WTC11 (cell line): ENCODE results near the gene WRAP53. TPM values are rescaled to one million over a fixed set of nuclear protein-coding genes. Genes with fewer than 3 reads are reported as not detected.
A peak's percentile ranks its signal among the peaks of the same experiment; 100 is the strongest.

ENCODE experiments used
- ATAC-seq: fragments of 200-7000 bp; cut with Tn5 transposase; 2 replicates; pipeline ENCODE4 v1.10.0; 2021; ENCODE audit warnings: mild to moderate bottlenecking, moderate library complexity
- CTCF ChIA-PET: fragments of 300-600 bp; sonication (Branson Sonifier 250); formaldehyde crosslinking; loops from one replicate; lab custom pipeline; 2021; ENCODE audit warnings: antibody characterized with exemption; lab: Charles Lee
- POLR2A ChIA-PET: fragments of 350-600 bp; sonication (Branson Sonifier 250); formaldehyde crosslinking; loops from one replicate; lab custom pipeline; 2021; ENCODE audit warnings: antibody characterized with exemption; lab: Charles Lee
- DNase-seq: peaks from one replicate; pipeline ENCODE4 v3.0.0; 2021; ENCODE audit warnings: low spot score
- H3K27ac Mint-ChIP-seq: 2 replicates; pipeline ENCODE4 v1.8.0; 2021; ENCODE audit warnings: mixed read lengths
- H3K27me3 Mint-ChIP-seq: 2 replicates; pipeline ENCODE4 v1.8.0; 2021; ENCODE audit warnings: low read depth, mild to moderate bottlenecking, moderate library complexity, mixed read lengths
- H3K36me3 Mint-ChIP-seq: 2 replicates; pipeline ENCODE4 v1.8.0; 2021; ENCODE audit warnings: mixed read lengths
- H3K4me1 Mint-ChIP-seq: 2 replicates; pipeline ENCODE4 v1.8.0; 2022; ENCODE audit warnings: mixed read lengths
- H3K4me3 Mint-ChIP-seq: 2 replicates; pipeline ENCODE4 v1.8.0; 2021; ENCODE audit warnings: mild to moderate bottlenecking, moderate library complexity, mixed read lengths
- H3K9me3 Mint-ChIP-seq: 2 replicates; pipeline ENCODE4 v1.8.0; 2021; ENCODE audit warnings: mixed read lengths
- CBFB ChIP-seq: sonication (generic); formaldehyde crosslinking; IDR thresholded peaks from 2 replicates; pipeline ENCODE4 v1.8.1; 2022; ENCODE audit warnings: mild to moderate bottlenecking, low read depth, missing genetic modification reagents
- FOXK1 ChIP-seq: sonication (generic); formaldehyde crosslinking; IDR thresholded peaks from 2 replicates; pipeline ENCODE4 v1.8.0; 2022; ENCODE audit warnings: mild to moderate bottlenecking, moderate library complexity, missing genetic modification reagents
- GABPB1 ChIP-seq: sonication (generic); formaldehyde crosslinking; IDR thresholded peaks from 2 replicates; pipeline ENCODE4 v1.8.1; 2023; ENCODE audit warnings: mild to moderate bottlenecking, missing genetic modification reagents
- IRF1 ChIP-seq: sonication (generic); formaldehyde crosslinking; IDR thresholded peaks from 2 replicates; pipeline ENCODE4 v1.8.0; 2023; ENCODE audit warnings: missing genetic modification reagents
- JUN ChIP-seq: sonication (generic); formaldehyde crosslinking; IDR thresholded peaks from 2 replicates; pipeline ENCODE4 v1.8.0; 2023; ENCODE audit warnings: mild to moderate bottlenecking, missing genetic modification reagents
- MAX ChIP-seq: sonication (generic); formaldehyde crosslinking; IDR thresholded peaks from 2 replicates; pipeline ENCODE4 v1.8.0; 2022; ENCODE audit warnings: mild to moderate bottlenecking, missing genetic modification reagents
- MYBL2 ChIP-seq: sonication (generic); formaldehyde crosslinking; IDR thresholded peaks from 2 replicates; pipeline ENCODE4 v1.8.1; 2023; ENCODE audit warnings: mild to moderate bottlenecking, moderate library complexity, missing genetic modification reagents
- NFYB ChIP-seq: sonication (generic); formaldehyde crosslinking; conservative IDR thresholded peaks from 2 replicates; pipeline ENCODE4 v1.8.0; 2022; ENCODE audit warnings: low read depth, missing genetic modification reagents
- OVOL2 ChIP-seq: fragments of 250-450 bp; sonication (Bioruptor Pico); IDR thresholded peaks from 2 replicates; pipeline ENCODE4 v1.9.0; 2021; ENCODE audit warnings: mild to moderate bottlenecking, borderline replicate concordance
- PRRX2 ChIP-seq: fragments of 250-450 bp; sonication (Bioruptor Pico); IDR thresholded peaks from 2 replicates; pipeline ENCODE4 v1.8.0; 2021; ENCODE audit warnings: mild to moderate bottlenecking
- RELA ChIP-seq: sonication (generic); formaldehyde crosslinking; IDR thresholded peaks from 2 replicates; pipeline ENCODE4 v1.8.1; 2022; ENCODE audit warnings: missing genetic modification reagents, mild to moderate bottlenecking, borderline replicate concordance
- SOX15 ChIP-seq: fragments of 250-450 bp; sonication (Bioruptor Pico); IDR thresholded peaks from 2 replicates; pipeline ENCODE4 v1.9.0; 2021; ENCODE audit warnings: mild to moderate bottlenecking
- SP1 ChIP-seq: sonication (generic); formaldehyde crosslinking; conservative IDR thresholded peaks from 2 replicates; pipeline ENCODE4 v1.8.1; 2022; ENCODE audit warnings: missing genetic modification reagents
- USF1 ChIP-seq: sonication (generic); formaldehyde crosslinking; IDR thresholded peaks from 2 replicates; pipeline ENCODE4 v1.8.0; 2022; ENCODE audit warnings: mild to moderate bottlenecking, missing genetic modification reagents
- USF2 ChIP-seq: sonication (generic); formaldehyde crosslinking; IDR thresholded peaks from 2 replicates; pipeline ENCODE4 v1.8.1; 2023; ENCODE audit warnings: mild to moderate bottlenecking, missing genetic modification reagents, moderate library complexity
- ZBTB43 ChIP-seq: sonication (generic); formaldehyde crosslinking; IDR thresholded peaks from 2 replicates; pipeline ENCODE4 v1.8.1; 2023; ENCODE audit warnings: mild to moderate bottlenecking, missing genetic modification reagents
- ZNF121 ChIP-seq: sonication (generic); formaldehyde crosslinking; IDR thresholded peaks from 2 replicates; pipeline ENCODE4 v1.8.0; 2023; ENCODE audit warnings: missing genetic modification reagents
- ZNF396 ChIP-seq: fragments of 250-450 bp; sonication (Bioruptor Pico); IDR thresholded peaks from 2 replicates; pipeline ENCODE4 v1.8.0; 2021; ENCODE audit warnings: mild to moderate bottlenecking, moderate library complexity, borderline replicate concordance
- total RNA-seq: library from RNA; stranded (reverse); gene quantifications from 3 replicates; pipeline ENCODE4 v1.2.3, GENCODE V29; 2021
- TF ChIP-seq, protein P1 (sequence below): sonication (generic); formaldehyde crosslinking; IDR thresholded peaks from 2 replicates; pipeline ENCODE4 v1.8.0; 2023; ENCODE audit warnings: mild to moderate bottlenecking, missing genetic modification reagents
- TF ChIP-seq, protein P2 (sequence below): sonication (generic); formaldehyde crosslinking; IDR thresholded peaks from 2 replicates; pipeline ENCODE4 v1.8.1; 2022; ENCODE audit warnings: missing genetic modification reagents, borderline replicate concordance
- TF ChIP-seq, protein P3 (sequence below): sonication (generic); formaldehyde crosslinking; IDR thresholded peaks from 2 replicates; pipeline ENCODE4 v1.8.0; 2023; ENCODE audit warnings: missing genetic modification reagents, mild to moderate bottlenecking, borderline replicate concordance
- TF ChIP-seq, protein P4 (sequence below): fragments of 250-450 bp; sonication (Bioruptor Pico); IDR thresholded peaks from 2 replicates; pipeline ENCODE4 v2.1.2; 2022; ENCODE audit warnings: mild to moderate bottlenecking, moderate library complexity

WRAP53 gene
- total RNA-seq, 1 experiment from 2014 or later = 37.2 TPM

DNA sequence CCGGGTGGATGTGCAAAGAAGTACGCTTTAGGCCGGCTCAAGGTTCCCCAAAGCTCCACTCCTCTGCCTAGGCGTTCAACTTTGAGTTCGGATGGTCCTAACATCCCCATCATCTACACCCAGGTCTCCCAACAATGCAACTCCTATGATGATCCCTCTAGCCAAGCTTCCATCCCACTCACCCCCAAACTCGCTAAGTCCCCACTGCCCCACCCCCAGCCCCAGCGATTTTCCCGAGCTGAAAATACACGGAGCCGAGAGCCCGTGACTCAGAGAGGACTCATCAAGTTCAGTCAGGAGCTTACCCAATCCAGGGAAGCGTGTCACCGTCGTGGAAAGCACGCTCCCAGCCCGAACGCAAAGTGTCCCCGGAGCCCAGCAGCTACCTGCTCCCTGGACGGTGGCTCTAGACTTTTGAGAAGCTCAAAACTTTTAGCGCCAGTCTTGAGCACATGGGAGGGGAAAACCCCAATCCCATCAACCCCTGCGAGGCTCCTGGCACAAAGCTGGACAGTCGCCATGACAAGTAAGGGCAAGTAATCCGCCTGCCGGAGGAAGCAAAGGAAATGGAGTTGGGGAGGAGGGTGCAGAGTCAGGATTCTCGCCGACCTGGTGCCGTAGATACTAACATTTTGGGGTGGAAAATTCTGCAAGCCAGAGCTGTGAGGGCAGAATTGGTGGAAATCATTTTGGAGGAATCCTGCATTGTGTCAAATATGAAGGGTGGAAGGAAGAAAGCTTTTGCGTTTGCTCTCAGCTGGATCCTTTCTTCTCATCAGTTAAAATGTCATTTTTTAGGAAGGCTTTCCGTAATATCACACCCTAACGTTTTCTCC lies 987 bp upstream of the WRAP53 start, which contains the start of gene TP53:
TSS of gene TP53 (minus strand) at position 419 of the 836 bp plus-strand sequence. CDS start 10,896 bp downstream, outside the sequence.
- Mint-ChIP-seq H3K36me3 (peaks cover 21% of the 10 kb centered on the region), H3K4me1 (peaks cover 31% of the 10 kb centered on the region), H3K27me3 (no peaks in the 10 kb centered on the region), H3K4me3 (peak within 1 kb of the TSS; percentile 88), H3K9me3 (no peaks in the 10 kb centered on the region), H3K27ac (peak within 1 kb of the TSS; percentile 100)
- POLR2A ChIA-PET = interaction anchor here (0.6 to 5.9 kb wide), 29 partner anchors 11 to 469 kb away, joined by 3 to 80 read pairs (median 8); partner anchors contain the start of genes ATP1B2, CD68, DNAH2 and EFNB3
- ATAC-seq (peak; percentile 55), DNase-seq (peak; percentile 89)
- CTCF ChIA-PET = interaction anchor here (0.6 to 7.0 kb wide), 43 partner anchors 10 to 1878 kb away, joined by 3 to 205 read pairs (median 5); partner anchors contain the start of genes ACAP1, ATP1B2, CD68 and CYB5D1
- no peak for TF ChIP-seq ZBTB43 (CRISPR knock-in tag)
- TF ChIP-seq FOXK1 = peak; percentile 64; the same call in 1 of the 2 replicates
- no peak for TF ChIP-seq MYBL2 (CRISPR knock-in tag)
- TF ChIP-seq PRRX2 = no peak
- TF ChIP-seq MAX (CRISPR knock-in tag) = peak; percentile 86
- TF ChIP-seq SP1 (CRISPR knock-in tag) = peak; percentile 60
- TF ChIP-seq, protein P1, sequence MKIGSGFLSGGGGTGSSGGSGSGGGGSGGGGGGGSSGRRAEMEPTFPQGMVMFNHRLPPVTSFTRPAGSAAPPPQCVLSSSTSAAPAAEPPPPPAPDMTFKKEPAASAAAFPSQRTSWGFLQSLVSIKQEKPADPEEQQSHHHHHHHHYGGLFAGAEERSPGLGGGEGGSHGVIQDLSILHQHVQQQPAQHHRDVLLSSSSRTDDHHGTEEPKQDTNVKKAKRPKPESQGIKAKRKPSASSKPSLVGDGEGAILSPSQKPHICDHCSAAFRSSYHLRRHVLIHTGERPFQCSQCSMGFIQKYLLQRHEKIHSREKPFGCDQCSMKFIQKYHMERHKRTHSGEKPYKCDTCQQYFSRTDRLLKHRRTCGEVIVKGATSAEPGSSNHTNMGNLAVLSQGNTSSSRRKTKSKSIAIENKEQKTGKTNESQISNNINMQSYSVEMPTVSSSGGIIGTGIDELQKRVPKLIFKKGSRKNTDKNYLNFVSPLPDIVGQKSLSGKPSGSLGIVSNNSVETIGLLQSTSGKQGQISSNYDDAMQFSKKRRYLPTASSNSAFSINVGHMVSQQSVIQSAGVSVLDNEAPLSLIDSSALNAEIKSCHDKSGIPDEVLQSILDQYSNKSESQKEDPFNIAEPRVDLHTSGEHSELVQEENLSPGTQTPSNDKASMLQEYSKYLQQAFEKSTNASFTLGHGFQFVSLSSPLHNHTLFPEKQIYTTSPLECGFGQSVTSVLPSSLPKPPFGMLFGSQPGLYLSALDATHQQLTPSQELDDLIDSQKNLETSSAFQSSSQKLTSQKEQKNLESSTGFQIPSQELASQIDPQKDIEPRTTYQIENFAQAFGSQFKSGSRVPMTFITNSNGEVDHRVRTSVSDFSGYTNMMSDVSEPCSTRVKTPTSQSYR (CRISPR knock-in tag) = no peak
- no peak for TF ChIP-seq SOX15 (CRISPR knock-in tag)
- TF ChIP-seq, protein P2, sequence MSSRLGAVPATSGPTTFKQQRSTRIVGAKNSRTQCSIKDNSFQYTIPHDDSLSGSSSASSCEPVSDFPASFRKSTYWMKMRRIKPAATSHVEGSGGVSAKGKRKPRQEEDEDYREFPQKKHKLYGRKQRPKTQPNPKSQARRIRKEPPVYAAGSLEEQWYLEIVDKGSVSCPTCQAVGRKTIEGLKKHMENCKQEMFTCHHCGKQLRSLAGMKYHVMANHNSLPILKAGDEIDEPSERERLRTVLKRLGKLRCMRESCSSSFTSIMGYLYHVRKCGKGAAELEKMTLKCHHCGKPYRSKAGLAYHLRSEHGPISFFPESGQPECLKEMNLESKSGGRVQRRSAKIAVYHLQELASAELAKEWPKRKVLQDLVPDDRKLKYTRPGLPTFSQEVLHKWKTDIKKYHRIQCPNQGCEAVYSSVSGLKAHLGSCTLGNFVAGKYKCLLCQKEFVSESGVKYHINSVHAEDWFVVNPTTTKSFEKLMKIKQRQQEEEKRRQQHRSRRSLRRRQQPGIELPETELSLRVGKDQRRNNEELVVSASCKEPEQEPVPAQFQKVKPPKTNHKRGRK (CRISPR knock-in tag) = no peak
- peak; percentile 58; the same call in 1 of the 2 replicates for TF ChIP-seq USF1
- TF ChIP-seq ZNF396 (CRISPR knock-in tag) = no peak
- TF ChIP-seq USF2 (CRISPR knock-in tag) = peak; percentile 61
- TF ChIP-seq, protein P3, sequence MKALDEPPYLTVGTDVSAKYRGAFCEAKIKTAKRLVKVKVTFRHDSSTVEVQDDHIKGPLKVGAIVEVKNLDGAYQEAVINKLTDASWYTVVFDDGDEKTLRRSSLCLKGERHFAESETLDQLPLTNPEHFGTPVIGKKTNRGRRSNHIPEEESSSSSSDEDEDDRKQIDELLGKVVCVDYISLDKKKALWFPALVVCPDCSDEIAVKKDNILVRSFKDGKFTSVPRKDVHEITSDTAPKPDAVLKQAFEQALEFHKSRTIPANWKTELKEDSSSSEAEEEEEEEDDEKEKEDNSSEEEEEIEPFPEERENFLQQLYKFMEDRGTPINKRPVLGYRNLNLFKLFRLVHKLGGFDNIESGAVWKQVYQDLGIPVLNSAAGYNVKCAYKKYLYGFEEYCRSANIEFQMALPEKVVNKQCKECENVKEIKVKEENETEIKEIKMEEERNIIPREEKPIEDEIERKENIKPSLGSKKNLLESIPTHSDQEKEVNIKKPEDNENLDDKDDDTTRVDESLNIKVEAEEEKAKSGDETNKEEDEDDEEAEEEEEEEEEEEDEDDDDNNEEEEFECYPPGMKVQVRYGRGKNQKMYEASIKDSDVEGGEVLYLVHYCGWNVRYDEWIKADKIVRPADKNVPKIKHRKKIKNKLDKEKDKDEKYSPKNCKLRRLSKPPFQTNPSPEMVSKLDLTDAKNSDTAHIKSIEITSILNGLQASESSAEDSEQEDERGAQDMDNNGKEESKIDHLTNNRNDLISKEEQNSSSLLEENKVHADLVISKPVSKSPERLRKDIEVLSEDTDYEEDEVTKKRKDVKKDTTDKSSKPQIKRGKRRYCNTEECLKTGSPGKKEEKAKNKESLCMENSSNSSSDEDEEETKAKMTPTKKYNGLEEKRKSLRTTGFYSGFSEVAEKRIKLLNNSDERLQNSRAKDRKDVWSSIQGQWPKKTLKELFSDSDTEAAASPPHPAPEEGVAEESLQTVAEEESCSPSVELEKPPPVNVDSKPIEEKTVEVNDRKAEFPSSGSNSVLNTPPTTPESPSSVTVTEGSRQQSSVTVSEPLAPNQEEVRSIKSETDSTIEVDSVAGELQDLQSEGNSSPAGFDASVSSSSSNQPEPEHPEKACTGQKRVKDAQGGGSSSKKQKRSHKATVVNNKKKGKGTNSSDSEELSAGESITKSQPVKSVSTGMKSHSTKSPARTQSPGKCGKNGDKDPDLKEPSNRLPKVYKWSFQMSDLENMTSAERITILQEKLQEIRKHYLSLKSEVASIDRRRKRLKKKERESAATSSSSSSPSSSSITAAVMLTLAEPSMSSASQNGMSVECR (CRISPR knock-in tag) = peak; percentile 69; the same call in 1 of the 2 replicates
- no peak for TF ChIP-seq ZNF121 (CRISPR knock-in tag)
- TF ChIP-seq JUN (CRISPR knock-in tag) = no peak
- no peak for TF ChIP-seq NFYB (CRISPR knock-in tag)
- no peak for TF ChIP-seq OVOL2 (CRISPR knock-in tag)
- no peak for TF ChIP-seq RELA
- TF ChIP-seq, protein P4, sequence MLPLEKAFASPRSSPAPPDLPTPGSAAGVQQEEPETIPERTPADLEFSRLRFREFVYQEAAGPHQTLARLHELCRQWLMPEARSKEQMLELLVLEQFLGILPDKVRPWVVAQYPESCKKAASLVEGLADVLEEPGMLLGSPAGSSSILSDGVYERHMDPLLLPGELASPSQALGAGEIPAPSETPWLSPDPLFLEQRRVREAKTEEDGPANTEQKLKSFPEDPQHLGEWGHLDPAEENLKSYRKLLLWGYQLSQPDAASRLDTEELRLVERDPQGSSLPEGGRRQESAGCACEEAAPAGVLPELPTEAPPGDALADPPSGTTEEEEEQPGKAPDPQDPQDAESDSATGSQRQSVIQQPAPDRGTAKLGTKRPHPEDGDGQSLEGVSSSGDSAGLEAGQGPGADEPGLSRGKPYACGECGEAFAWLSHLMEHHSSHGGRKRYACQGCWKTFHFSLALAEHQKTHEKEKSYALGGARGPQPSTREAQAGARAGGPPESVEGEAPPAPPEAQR (CRISPR knock-in tag) = no peak
- TF ChIP-seq IRF1 (CRISPR knock-in tag) = no peak
- TF ChIP-seq CBFB (CRISPR knock-in tag) = no peak
- TF ChIP-seq GABPB1 (CRISPR knock-in tag) = peak; percentile 34; the same call in 1 of the 2 replicates
